ENCODE results near the gene STRN4. TPM values are rescaled to one million over a fixed set of nuclear protein-coding genes. Genes with fewer than 3 reads are reported as not detected.

STRN4 gene
- total RNA-seq, 1 donor from 2014 or later: 151 TPM

GRCh38 chr19:46704379-46705076, 41.7 kb downstream of the STRN4 start:
- H3K9me3 ChIP-seq: no peaks in the 10 kb centered on the region
- no peaks in the 10 kb centered on the region for H3K4me1 ChIP-seq
- intact Hi-C loops (cut with DNase I): loop anchor here (1.0 kb wide), 1 partner anchor 24 kb away; no protein-coding TSS in a partner anchor
- H3K36me3 ChIP-seq: peaks cover 50 to 76% of the 10 kb centered on the region in 2 donors
- H3K27me3 ChIP-seq: no peaks in the 10 kb centered on the region
- peak; percentile 84 to 98 (median 92) for TF ChIP-seq CTCF (IDR thresholded peaks at IDR 0.05)
- no peak overlapping the region for H3K27ac ChIP-seq
- peak in 1 of 2 donors; percentile 82 for DNase-seq (ENCODE audit: low spot score in 2 of 2)
- H3K4me3 ChIP-seq: no peak overlapping the region

- intact Hi-C loops (cut with DNase I): no loop called here
- DNase-seq (ENCODE audit: low spot score in 2 of 2): no peak
- Histone ChIP-seq H3K4me1 (no peaks in the 10 kb centered on the region), H3K27ac (no peak overlapping the region), H3K9me3 (no peaks in the 10 kb centered on the region), H3K4me3 (no peak overlapping the region), H3K36me3 (peaks cover 71 to 81% of the 10 kb centered on the region in 2 donors), H3K27me3 (no peaks in the 10 kb centered on the region)
- TF ChIP-seq CTCF (IDR thresholded peaks at IDR 0.05): no peak
These were observed 45.5 kb downstream of the STRN4 start for GRCh38 chr19:46700704-46701103.

GRCh38 chr19:46698395-46699321, 47.6 kb downstream of the STRN4 start:
- Histone ChIP-seq H3K4me3 (no peak overlapping the region), H3K36me3 (peaks cover 83 to 88% of the 10 kb centered on the region in 2 donors), H3K9me3 (no peaks in the 10 kb centered on the region), H3K4me1 (no peaks in the 10 kb centered on the region), H3K27me3 (no peaks in the 10 kb centered on the region), H3K27ac (no peak overlapping the region)
- TF ChIP-seq CTCF (IDR thresholded peaks at IDR 0.05): no peak
- DNase-seq (ENCODE audit: low spot score in 2 of 2): no peak
- intact Hi-C loops (cut with DNase I): no loop called here

GRCh38 chr19:46697204-46697960, 48.9 kb downstream of the STRN4 start:
- no peaks in the 10 kb centered on the region for H3K27me3 ChIP-seq
- no peak overlapping the region for H3K27ac ChIP-seq
- H3K4me1 ChIP-seq: no peaks in the 10 kb centered on the region
- TF ChIP-seq CTCF (IDR thresholded peaks at IDR 0.05): no peak
- H3K36me3 ChIP-seq: peaks cover 85 to 88% of the 10 kb centered on the region in 2 donors
- H3K4me3 ChIP-seq: peak overlapping the region in 1 of 2 donors; percentile 3
- no peaks in the 10 kb centered on the region for H3K9me3 ChIP-seq
- intact Hi-C loops (cut with DNase I): no loop called here
- peak in 1 of 2 donors; percentile 87 for DNase-seq (ENCODE audit: low spot score in 2 of 2)

GRCh38 chr19:46696866-46697203, 49.4 kb downstream of the STRN4 start:
- intact Hi-C loops (cut with DNase I): no loop called here
- Histone ChIP-seq H3K9me3 (no peaks in the 10 kb centered on the region), H3K27me3 (no peaks in the 10 kb centered on the region), H3K36me3 (peaks cover 85 to 88% of the 10 kb centered on the region in 2 donors), H3K27ac (no peak overlapping the region), H3K4me3 (no peak overlapping the region), H3K4me1 (no peaks in the 10 kb centered on the region)
- no peak for DNase-seq (ENCODE audit: low spot score in 2 of 2)
- TF ChIP-seq CTCF (IDR thresholded peaks at IDR 0.05): no peak
